H1 (cell line): ENCODE data around the gene ACAP3. TPM values are rescaled to one million over a fixed set of nuclear protein-coding genes. Genes with fewer than 3 reads are reported as not detected.
A peak's percentile ranks its signal among the peaks of the same experiment; 100 is the strongest.

Source experiments
- CTCF ChIA-PET: fragments of 300-600 bp; sonication (Branson Sonifier 250); formaldehyde crosslinking; loops from one replicate; lab custom pipeline; 2021; ENCODE audit not compliant: partially characterized antibody; lab: Charles Lee
- POLR2A ChIA-PET: fragments of 300-600 bp; sonication (Branson Sonifier 250); formaldehyde crosslinking; loops from one replicate; lab custom pipeline; 2021; ENCODE audit warnings: inconsistent platforms; ENCODE audit not compliant: partially characterized antibody; lab: Charles Lee
- DNase-seq, 2 experiments: peaks; one replicate each; pipeline versions ENCODE4 v3.0.0 to v3.0.0-alpha.2; 2010 to 2022; ENCODE audit warnings: low spot score in 2 of 2, low read depth in 1 of 2, mixed read lengths in 1 of 2
- FAIRE-seq: peaks from 2 replicates; lab custom pipeline; 2011; peaks lifted over from hg19 to GRCh38; lab: Jason Lieb, UNC
- H2AFZ ChIP-seq: 2 replicates; pipeline ENCODE4 v1.8.1; 2012; ENCODE audit warnings: low read length, inconsistent platforms
- H2AK5ac ChIP-seq: 2 replicates; pipeline ENCODE4 v1.6.1; 2013; ENCODE audit warnings: low read depth, low read length
- H2BK120ac ChIP-seq: replicated peaks from 2 replicates; pipeline ENCODE3; 2013; ENCODE audit warnings: low read depth, low read length, inconsistent platforms
- H2BK12ac ChIP-seq: 2 replicates; pipeline ENCODE4 v1.6.1; 2013; ENCODE audit warnings: low read depth, low read length
- H2BK15ac ChIP-seq: 2 replicates; pipeline ENCODE4 v1.6.1; 2013; ENCODE audit warnings: low read length
- H2BK20ac ChIP-seq: 2 replicates; pipeline ENCODE4 v1.6.1; 2013; ENCODE audit warnings: low read length
- H2BK5ac ChIP-seq: 2 replicates; pipeline ENCODE4 v1.6.1; 2013; ENCODE audit warnings: low read depth, low read length
- H3K14ac ChIP-seq: 2 replicates; pipeline ENCODE4 v1.6.1; 2013; ENCODE audit warnings: inconsistent platforms; ENCODE audit not compliant: insufficient read length
- H3K18ac ChIP-seq: 2 replicates; pipeline ENCODE4 v1.6.1; 2013; ENCODE audit warnings: low read length; ENCODE audit errors: extremely low read depth
- H3K23ac ChIP-seq: 2 replicates; pipeline ENCODE4 v1.6.1; 2013; ENCODE audit warnings: inconsistent platforms; ENCODE audit not compliant: insufficient read length
- H3K23me2 ChIP-seq: 2 replicates; pipeline ENCODE4 v1.6.1; 2013; ENCODE audit warnings: low read depth, low read length
- H3K27ac ChIP-seq: 2 replicates; pipeline ENCODE4 v1.6.1; 2011; ENCODE audit warnings: low read depth, low read length, inconsistent platforms
- H3K27me3 ChIP-seq, 4 experiments: replicated peaks in 1 of 4; 1 replicate in 1 of 4; 2 replicates in 3 of 4; pipeline versions ENCODE4 v1.6.1 to v1.8.1; 2011 to 2013; ENCODE audit warnings: low read length in 3 of 4, mild to moderate bottlenecking in 3 of 4, inconsistent platforms in 2 of 4, mixed read lengths in 2 of 4, moderate library complexity in 1 of 4; ENCODE audit not compliant: control insufficient read depth in 3 of 4, insufficient read depth in 3 of 4; ENCODE audit errors: extremely low read depth in 1 of 4
- H3K36me3 ChIP-seq, 4 experiments: 2 replicates each; pipeline versions ENCODE4 v1.6.1 to v1.8.1; 2011 to 2013; ENCODE audit warnings: mild to moderate bottlenecking in 4 of 4, low read length in 3 of 4, moderate library complexity in 2 of 4, control low read depth in 1 of 4, inconsistent platforms in 1 of 4; ENCODE audit not compliant: insufficient read depth in 4 of 4, control insufficient read depth in 2 of 4
- H3K4ac ChIP-seq: replicated peaks from 2 replicates; pipeline ENCODE3; 2013; ENCODE audit warnings: low read length, low read depth, mixed read lengths, inconsistent platforms; ENCODE audit not compliant: insufficient read length
- H3K4me1 ChIP-seq, 4 experiments: replicated peaks in 1 of 4; 1 replicate in 1 of 4; 2 replicates in 3 of 4; pipeline versions ENCODE4 v1.6.1 to v1.8.1; 2011 to 2013; ENCODE audit warnings: low read length in 3 of 4, inconsistent platforms in 2 of 4, mixed read lengths in 1 of 4; ENCODE audit not compliant: insufficient read depth in 4 of 4, control insufficient read depth in 3 of 4
- H3K4me2 ChIP-seq, 2 experiments: 2 replicates each; pipeline versions ENCODE4 v1.6.1 to v1.8.1; 2011 to 2013; ENCODE audit warnings: low read depth in 2 of 2, low read length in 2 of 2, control low read depth in 1 of 2, inconsistent platforms in 1 of 2, mild to moderate bottlenecking in 1 of 2; ENCODE audit not compliant: insufficient read depth in 1 of 2
- H3K4me3 ChIP-seq, 4 experiments: fragments of 200-600, 300-600 bp in 1 of 4; sonication (generic), shearing (Covaris generic), sonication (Bioruptor Twin) in 1 of 4; 2 replicates each; pipeline versions ENCODE4 v1.5.1 to v1.8.1; 2011 to 2016; ENCODE audit warnings: low read length in 4 of 4, low read depth in 3 of 4, control low read depth in 2 of 4, inconsistent platforms in 2 of 4, mild to moderate bottlenecking in 2 of 4, mixed read lengths in 1 of 4, moderate library complexity in 1 of 4; ENCODE audit not compliant: insufficient read depth in 2 of 4; ENCODE audit errors: extremely low read depth in 1 of 4
- H3K56ac ChIP-seq: replicated peaks from 2 replicates; pipeline ENCODE3; 2013; ENCODE audit warnings: low read depth, mild to moderate bottlenecking, mixed read lengths, low read length, inconsistent platforms; ENCODE audit not compliant: insufficient read length
- H3K79me1 ChIP-seq: 2 replicates; pipeline ENCODE4 v1.6.1; 2013; ENCODE audit warnings: low read depth, low read length, control low read depth
- H3K79me2 ChIP-seq, 2 experiments: 2 replicates each; pipeline versions ENCODE4 v1.6.1 to v1.8.1; 2012 to 2013; ENCODE audit warnings: low read length in 2 of 2, mild to moderate bottlenecking in 2 of 2, inconsistent platforms in 1 of 2; ENCODE audit not compliant: insufficient read depth in 2 of 2, control insufficient read depth in 1 of 2
- H3K9ac ChIP-seq, 4 experiments: replicated peaks in 1 of 4; 1 replicate in 1 of 4; 2 replicates in 3 of 4; pipeline versions ENCODE4 v1.6.1 to v1.8.1; 2011 to 2013; ENCODE audit warnings: low read depth in 3 of 4, low read length in 3 of 4, control low read depth in 2 of 4, mild to moderate bottlenecking in 2 of 4, moderate library complexity in 2 of 4, inconsistent platforms in 1 of 4; ENCODE audit errors: extremely low read depth in 1 of 4
- H3K9me3 ChIP-seq, 2 experiments: 2 replicates each; pipeline versions ENCODE4 v1.6.1 to v1.8.1; 2012 to 2013; ENCODE audit warnings: mild to moderate bottlenecking in 2 of 2, moderate library complexity in 2 of 2, control low read depth in 1 of 2, inconsistent platforms in 1 of 2, low read depth in 1 of 2, low read length in 1 of 2, mixed read lengths in 1 of 2; ENCODE audit not compliant: insufficient read depth in 2 of 2
- H4K20me1 ChIP-seq, 2 experiments: replicated peaks in 1 of 2; 2 replicates each; pipeline versions ENCODE3 to v1.8.1; 2011 to 2013; ENCODE audit warnings: inconsistent platforms in 2 of 2, low read length in 2 of 2, mild to moderate bottlenecking in 1 of 2; ENCODE audit not compliant: insufficient read depth in 2 of 2, control insufficient read depth in 1 of 2
- H4K5ac ChIP-seq: 2 replicates; pipeline ENCODE4 v1.6.1; 2013; ENCODE audit warnings: low read length, low read depth, mixed read lengths, inconsistent platforms; ENCODE audit not compliant: insufficient read length
- H4K8ac ChIP-seq: 2 replicates; pipeline ENCODE4 v1.8.0; 2013; ENCODE audit warnings: mild to moderate bottlenecking, moderate library complexity, low read length, inconsistent platforms; ENCODE audit not compliant: insufficient read depth; ENCODE audit errors: extremely low read depth
- H4K91ac ChIP-seq: replicated peaks from 2 replicates; pipeline ENCODE3; 2013; ENCODE audit warnings: low read length, mixed read lengths, inconsistent platforms; ENCODE audit not compliant: insufficient read length
- ASH2L ChIP-seq: fragments of 200-600, 300-600 bp; sonication (generic); IDR thresholded peaks from one replicate; pipeline ENCODE4 v1.7.1; 2017; ENCODE audit warnings: low read length
- BRCA1 ChIP-seq: IDR thresholded peaks from 2 replicates; pipeline ENCODE4 v1.6.1; 2012; ENCODE audit warnings: low read depth, low read length, improper control_type of control experiment
- CEBPB ChIP-seq: IDR thresholded peaks from 2 replicates; pipeline ENCODE4 v1.6.1; 2012; ENCODE audit warnings: low read depth, low read length
- CTBP2 ChIP-seq: IDR thresholded peaks from 2 replicates; pipeline ENCODE4 v1.7.0; 2011; ENCODE audit warnings: borderline replicate concordance, mild to moderate bottlenecking, moderate library complexity, mixed read lengths, low read length; ENCODE audit not compliant: insufficient read depth, insufficient read length
- FOSL1 ChIP-seq: IDR thresholded peaks from 2 replicates; pipeline ENCODE4 v1.6.1; 2011; ENCODE audit warnings: mild to moderate bottlenecking, low read depth, low read length, moderate library complexity; ENCODE audit not compliant: insufficient read depth
- HDAC6 ChIP-seq: IDR thresholded peaks from one replicate; pipeline ENCODE4 v1.7.1; 2012; ENCODE audit warnings: low read depth, mild to moderate bottlenecking, inconsistent platforms, low read length, moderate library complexity
- MAFK ChIP-seq: IDR thresholded peaks from 2 replicates; pipeline ENCODE4 v1.6.1; 2012; ENCODE audit warnings: low read depth, mild to moderate bottlenecking, improper control_type of control experiment, low read length
- MAX ChIP-seq: IDR thresholded peaks from 2 replicates; pipeline ENCODE4 v1.6.1; 2012; ENCODE audit warnings: inconsistent platforms
- POLR2A ChIP-seq, 2 experiments: IDR thresholded peaks; 1 replicate in 1 of 2; 2 replicates in 1 of 2; pipeline ENCODE4 v1.6.1; 2011; ENCODE audit warnings: low read depth in 2 of 2, low read length in 2 of 2, mild to moderate bottlenecking in 2 of 2; ENCODE audit errors: control extremely low read depth in 1 of 2
- POLR2AphosphoS5 ChIP-seq: IDR thresholded peaks from 2 replicates; pipeline ENCODE4 v1.6.1; 2011; ENCODE audit warnings: low read depth, low read length
- SIX5 ChIP-seq: IDR thresholded peaks from 2 replicates; pipeline ENCODE4 v1.6.1; 2011; ENCODE audit warnings: mild to moderate bottlenecking, low read depth, low read length
- SUZ12 ChIP-seq: fragments of 200-600 bp; sonication (generic); IDR thresholded peaks from 2 replicates; pipeline ENCODE4 v1.6.1; 2012; ENCODE audit warnings: mild to moderate bottlenecking, inconsistent platforms, low read length, moderate library complexity, mixed read lengths
- TAF7 ChIP-seq: optimal IDR thresholded peaks from 2 replicates; pipeline ENCODE3; 2011; ENCODE audit warnings: low read depth, mild to moderate bottlenecking, inconsistent platforms, low read length, moderate library complexity, borderline replicate concordance
- TBP ChIP-seq: IDR thresholded peaks from 2 replicates; pipeline ENCODE4 v1.6.1; 2011; ENCODE audit warnings: low read depth, low read length, improper control_type of control experiment
- WGBS, 2 experiments: shearing (Covaris generic) in 1 of 2; methylation state at CpG; one replicate each; pipeline versions ENCODE4 v1.1.6 to v1.1.7; 2013 to 2015; ENCODE audit warnings: low lambda C conversion rate in 2 of 2, mixed read lengths in 2 of 2, inconsistent platforms in 1 of 2, low coverage in 1 of 2, missing lambda C conversion rate in 1 of 2; ENCODE audit not compliant: insufficient replicate concordance in 2 of 2, insufficient coverage in 1 of 2, insufficient read length in 1 of 2; ENCODE audit errors: extremely low coverage in 1 of 2, missing lambda C conversion rate in 1 of 2; 5-methylcytosine and 5-hydroxymethylcytosine counted together
- polyA plus RNA-seq, 7 experiments: library from polyadenylated mRNA; depleted of rRNA in 3 of 7; stranded (reverse) in 5 of 7; unstranded in 2 of 7; fragments of >200 nt in 5 of 7; fragments of 200-250 nt in 2 of 7; gene quantifications; 1 replicate in 5 of 7; 2 replicates in 1 of 7; 4 replicates in 1 of 7; pipeline versions ENCODE4 v1.2.1 to v1.2.3, GENCODE V29; 2011 to 2013; ENCODE audit warnings: missing spikeins in 2 of 7, mixed read lengths in 2 of 7
- total RNA-seq: library from RNA; stranded (reverse); fragmentation: NEBNext Ultra II Directional; extraction: Animal tissue kit (Norgen Biotek cat#: 25700); gene quantifications from 2 replicates; pipeline ENCODE4 v1.2.1, GENCODE V29; 2021

The ACAP3 gene
- total and polyA plus RNA-seq, 2 of the 8 experiments (the other 6 are each of a cell fraction or from before 2014, with no cell fraction given), result 14.8 to 28.3 TPM

GRCh38 chr1:1253972-1254666, 53.6 kb downstream of the ACAP3 start:
- POLR2A ChIA-PET, result no interaction called here
- DNase-seq, result no peak
- TF ChIP-seq CTBP2 (no peak), MAFK (no peak), FOSL1 (no peak), BRCA1 (no peak), TBP (no peak), SIX5 (no peak), ASH2L (no peak), MAX (no peak), HDAC6 (no peak), POLR2A (IDR thresholded peaks at IDR 0.05; ENCODE audit: control extremely low read depth in 1 of 2, low read depth in 2 of 2, low read length in 2 of 2) (no peak), TAF7 (no peak), SUZ12 (no peak), POLR2AphosphoS5 (no peak), CEBPB (no peak)

More at GRCh38 chr1:1253972-1254666, 53.6 kb downstream of the ACAP3 start:
- peaks cover 0 to 14% (median 7%) of the 10 kb centered on the region in 4 experiments; a peak in 6 of 7 replicates for H3K4me1 ChIP-seq
- no peak overlapping the region for H4K91ac ChIP-seq
- no peak overlapping the region for H3K56ac ChIP-seq
- H3K9me3 ChIP-seq, result no peaks in the 10 kb centered on the region
- H2BK5ac ChIP-seq, result no peak overlapping the region
- H3K27ac ChIP-seq, result no peak overlapping the region
- H3K23me2 ChIP-seq, result no peaks in the 10 kb centered on the region
- no peak overlapping the region for H3K14ac ChIP-seq
- no peak overlapping the region for H3K4ac ChIP-seq
- no peaks in the 10 kb centered on the region for H3K27me3 ChIP-seq
- WGBS, 2 experiments, result 97% methylated on average over 46 of the region's 50 CpGs; no CpG with 5 or more reads in 1 of the 2 experiments
- no peak overlapping the region for H2BK15ac ChIP-seq
- H4K5ac ChIP-seq, result no peak overlapping the region
- peaks cover 2 to 15% of the 10 kb centered on the region in 2 experiments for H4K20me1 ChIP-seq
- no peak overlapping the region for H3K23ac ChIP-seq
- FAIRE-seq, result no peak
- H2AK5ac ChIP-seq, result no peak overlapping the region
- no peak overlapping the region for H2BK120ac ChIP-seq
- peaks cover 6% of the 10 kb centered on the region for H3K79me1 ChIP-seq
- peaks cover 0 to 31% (median 16%) of the 10 kb centered on the region in 4 experiments; a peak in 7 of 8 replicates for H3K36me3 ChIP-seq
- no peak overlapping the region for H3K9ac ChIP-seq
- H3K4me3 ChIP-seq, result no peak overlapping the region
- no peak overlapping the region for H3K4me2 ChIP-seq
- CTCF ChIA-PET, result interaction anchor here (0.7 to 1.7 kb wide), 6 partner anchors 10 to 132 kb away, joined by 3 to 7 read pairs (median 4); no protein-coding TSS in a partner anchor
- H3K18ac ChIP-seq, result no peak overlapping the region
- H2AFZ ChIP-seq, result no peak overlapping the region
- H3K79me2 ChIP-seq, result peaks cover 0 to 3% of the 10 kb centered on the region in 2 experiments; a peak in 1 of 4 replicates
- peak overlapping the region; percentile 68 for H4K8ac ChIP-seq
- no peak overlapping the region for H2BK20ac ChIP-seq
- H2BK12ac ChIP-seq, result no peak overlapping the region
